SIG-M5 (cell line): ENCODE results near the gene CA10.

Source experiments
- DNase-seq: peaks from one replicate; lab custom pipeline; 2025; lab: John Stamatoyannopoulos, UW

Gene CA10

DNA sequence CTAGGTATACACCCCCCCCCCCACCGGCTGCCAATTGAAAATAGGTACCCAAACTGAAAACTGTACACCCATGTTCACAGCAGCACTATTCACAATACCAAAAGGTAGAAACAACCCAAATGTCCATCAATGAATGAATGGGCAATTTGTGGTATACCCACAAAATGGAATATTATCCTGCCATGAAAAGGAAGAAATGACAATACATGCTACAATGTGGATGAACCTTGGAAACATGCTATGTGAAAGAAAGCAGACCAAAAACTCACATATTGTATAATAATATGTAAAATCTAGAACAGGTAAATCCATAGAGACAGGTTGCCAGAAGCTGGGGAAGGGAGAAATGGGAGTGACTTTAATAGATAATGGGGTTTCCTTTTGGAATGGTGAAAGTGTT lies 480.6 kb downstream of the CA10 start:
- no peak for DNase-seq

DNA sequence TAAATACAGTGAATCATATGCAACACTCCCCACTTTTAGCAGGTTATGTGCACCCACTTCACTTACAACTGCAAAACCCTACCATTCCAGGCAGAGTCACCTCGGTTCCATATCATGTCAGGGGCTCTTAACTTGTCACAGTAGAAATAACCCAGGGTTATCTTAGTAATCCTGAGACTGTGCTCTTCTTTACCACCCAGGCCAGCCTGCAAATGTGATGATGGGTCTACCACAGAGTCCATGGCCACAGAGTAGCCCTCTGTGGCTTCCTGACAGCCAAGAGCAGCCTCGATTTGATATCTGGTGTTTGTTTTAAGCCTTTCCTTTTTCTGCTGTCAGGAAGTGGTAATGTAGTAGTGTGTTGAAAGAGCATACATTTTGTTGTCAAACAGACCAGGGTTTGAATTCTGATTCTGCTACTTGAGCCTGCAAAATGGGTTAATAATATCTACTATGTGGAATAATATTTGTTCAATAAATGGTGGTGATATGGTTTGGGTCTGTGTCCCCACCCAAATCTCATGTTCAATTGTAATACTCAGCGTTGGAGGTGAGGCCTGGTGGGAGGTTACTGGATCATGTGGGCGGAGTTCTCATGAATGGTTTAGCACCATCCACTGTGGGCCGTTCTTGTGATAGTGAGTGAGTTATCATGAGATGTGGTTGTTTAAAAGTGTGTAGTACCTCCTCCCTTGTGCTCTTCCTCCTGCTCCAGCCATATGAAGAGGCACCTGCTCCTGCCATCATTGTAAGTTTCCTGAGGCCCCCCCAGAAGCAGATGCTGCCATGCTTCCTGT lies 481.6 kb downstream of the CA10 start:
- no peak for DNase-seq

DNA sequence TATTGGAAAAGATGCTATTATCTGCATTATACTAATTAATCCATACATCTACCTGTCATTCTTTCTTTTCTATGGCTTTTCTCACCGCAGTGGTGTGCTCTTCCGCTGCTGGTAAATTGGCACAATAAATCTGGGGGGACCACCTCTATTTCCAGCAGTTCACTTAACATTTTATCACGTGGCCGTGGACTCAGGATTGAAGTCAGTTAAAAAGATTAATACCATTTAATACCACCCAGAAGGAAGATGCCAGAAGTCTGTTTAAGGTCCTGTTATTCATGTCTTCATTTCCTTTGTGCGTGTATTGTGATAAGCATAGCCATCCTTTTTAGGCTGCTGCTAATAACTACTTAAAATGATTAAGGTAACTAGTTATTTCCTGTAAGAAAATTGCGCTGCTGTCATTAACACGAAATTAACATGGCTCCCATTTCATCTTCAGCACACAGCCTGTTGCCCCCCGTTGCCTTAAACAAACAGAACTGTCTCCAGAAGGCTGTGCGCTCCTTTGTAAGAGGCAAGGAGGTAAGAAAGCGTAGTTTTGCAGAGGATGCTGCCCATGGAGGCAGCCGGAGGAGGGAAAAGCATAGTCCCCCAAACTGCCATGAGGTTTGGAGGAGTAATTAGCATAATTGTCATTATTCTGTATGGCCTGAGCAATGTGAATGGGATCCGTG lies 483.8 kb downstream of the CA10 start:
- no peak for DNase-seq

DNA sequence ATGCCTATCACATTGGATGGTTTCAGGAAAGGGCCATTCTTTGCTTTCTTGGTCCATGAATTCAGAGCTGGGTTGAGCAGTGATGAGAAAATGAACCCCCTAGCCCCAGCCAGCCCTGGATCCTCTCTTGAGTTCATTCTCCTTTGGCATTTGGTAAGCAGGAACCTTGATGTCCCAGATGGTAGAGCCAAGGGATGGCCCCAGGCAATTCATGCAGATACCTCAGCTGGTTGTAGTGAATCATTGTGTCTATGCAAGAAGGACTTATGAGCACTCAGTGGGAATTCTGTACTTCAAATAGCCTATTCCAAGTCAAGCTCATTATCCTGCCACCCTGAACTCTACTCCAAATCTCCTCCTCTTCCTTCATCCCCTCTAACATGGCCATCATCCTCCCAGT lies 485.4 kb downstream of the CA10 start:
- DNase-seq: no peak

DNA sequence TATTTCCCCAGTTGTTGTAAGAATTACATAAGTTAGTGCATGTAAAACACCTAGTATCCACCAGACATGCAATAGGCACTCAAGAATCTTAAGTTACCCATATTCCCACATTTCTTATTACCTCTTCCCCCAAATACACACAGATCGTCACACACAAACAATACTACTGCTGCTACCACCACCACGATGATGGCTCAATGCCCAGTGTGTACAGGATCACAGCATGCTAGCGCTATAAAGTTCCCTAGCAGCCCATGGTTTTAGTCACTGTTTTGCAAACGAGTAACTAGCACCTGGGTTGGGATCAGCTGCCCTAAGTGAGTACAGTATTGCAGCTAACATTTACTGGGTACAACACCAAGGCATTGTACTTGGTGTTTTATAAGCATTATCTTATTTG lies 486.4 kb downstream of the CA10 start:
- no peak for DNase-seq

DNA sequence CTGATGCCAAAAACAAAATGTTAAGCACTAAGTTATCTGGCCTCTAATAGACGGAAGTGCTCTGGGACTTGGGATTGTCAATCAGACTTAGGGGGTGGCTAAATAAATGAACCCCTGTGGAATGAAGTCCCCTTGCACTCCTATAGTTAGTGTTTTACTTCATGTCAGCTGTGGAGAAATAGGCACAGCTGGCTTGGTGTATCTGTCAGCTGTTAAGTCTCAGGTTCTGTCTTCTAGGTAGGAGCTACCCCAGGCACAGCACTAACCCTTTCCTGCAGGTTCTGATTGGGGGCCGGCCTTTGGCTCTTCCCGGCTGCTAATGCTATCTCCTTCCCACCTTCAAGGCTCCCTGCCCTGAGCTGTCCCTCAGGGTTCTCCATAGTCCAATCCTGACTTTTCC lies 487.6 kb downstream of the CA10 start:
- no peak for DNase-seq

DNA sequence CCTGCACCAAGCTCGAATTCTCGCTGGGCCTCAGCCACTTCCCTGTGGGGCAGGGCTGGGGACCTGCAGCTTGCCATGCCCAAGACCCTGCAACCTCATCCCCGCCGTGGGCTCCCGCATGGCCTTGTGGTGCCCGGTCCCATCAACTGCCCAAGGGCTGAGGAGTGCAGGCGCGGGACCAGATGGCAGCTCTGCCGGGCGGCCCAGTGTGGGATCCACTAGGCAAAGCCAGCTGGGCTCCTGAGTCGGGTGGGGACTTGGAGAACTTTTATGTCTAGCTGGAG lies 489.6 kb downstream of the CA10 start:
- DNase-seq: no peak

DNA sequence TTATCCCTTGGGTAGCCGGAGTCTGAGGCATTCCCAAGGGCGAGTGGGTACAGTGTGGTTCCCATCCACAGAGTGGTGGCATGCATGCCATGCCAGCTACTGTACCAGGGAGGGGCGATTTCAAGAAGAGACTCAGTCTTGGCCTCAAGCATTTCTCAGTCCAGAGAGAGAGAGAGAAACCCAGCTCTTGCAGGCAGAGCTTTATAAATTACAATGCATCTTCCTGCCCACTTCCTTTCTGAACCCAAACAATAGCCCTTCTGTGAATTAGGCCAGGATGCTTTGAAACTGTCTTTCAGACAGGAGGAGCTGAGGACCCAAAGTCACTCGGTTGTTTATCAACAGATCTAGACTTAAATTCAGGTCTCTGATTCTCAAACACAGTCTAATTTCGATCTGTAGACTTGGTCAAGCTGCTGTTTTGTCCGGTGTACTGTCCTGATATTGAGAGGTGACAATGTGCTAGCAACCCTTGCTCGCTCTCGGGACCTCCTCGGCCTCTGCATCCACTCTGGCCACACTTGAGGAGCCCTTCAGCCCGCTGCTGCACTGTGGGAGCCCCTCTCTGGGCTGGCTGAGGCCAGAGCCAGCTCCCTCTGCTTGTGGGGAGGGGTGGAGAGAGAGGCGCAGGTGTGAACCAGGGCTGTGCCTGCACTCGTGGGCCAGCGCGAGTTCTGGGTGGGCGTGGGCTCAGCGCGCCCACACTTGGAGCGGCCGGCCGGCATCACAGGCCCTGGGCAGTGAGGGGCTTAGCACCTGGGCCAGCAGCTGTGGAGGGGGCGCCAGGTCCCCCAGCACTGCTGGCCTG lies 490.2 kb downstream of the CA10 start:
- DNase-seq: no peak

DNA sequence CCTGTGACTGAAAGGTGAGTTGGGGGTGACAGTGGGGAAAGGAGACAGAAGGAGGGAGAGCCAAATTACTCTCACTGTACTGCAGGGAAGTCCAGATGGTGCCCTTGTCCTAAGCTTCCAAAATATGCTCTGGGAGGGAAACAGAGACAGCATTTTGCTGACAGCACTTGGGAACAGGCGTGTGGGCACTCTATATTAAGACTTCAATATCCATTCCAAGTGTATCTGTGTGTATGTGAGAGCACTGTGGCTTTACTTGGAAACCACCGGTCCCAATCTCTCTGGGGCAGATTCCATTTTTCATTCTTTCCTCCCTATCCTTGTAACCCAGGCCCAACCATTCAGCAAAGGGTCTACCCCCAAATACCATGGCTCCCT lies 490.8 kb downstream of the CA10 start:
- no peak for DNase-seq

DNA sequence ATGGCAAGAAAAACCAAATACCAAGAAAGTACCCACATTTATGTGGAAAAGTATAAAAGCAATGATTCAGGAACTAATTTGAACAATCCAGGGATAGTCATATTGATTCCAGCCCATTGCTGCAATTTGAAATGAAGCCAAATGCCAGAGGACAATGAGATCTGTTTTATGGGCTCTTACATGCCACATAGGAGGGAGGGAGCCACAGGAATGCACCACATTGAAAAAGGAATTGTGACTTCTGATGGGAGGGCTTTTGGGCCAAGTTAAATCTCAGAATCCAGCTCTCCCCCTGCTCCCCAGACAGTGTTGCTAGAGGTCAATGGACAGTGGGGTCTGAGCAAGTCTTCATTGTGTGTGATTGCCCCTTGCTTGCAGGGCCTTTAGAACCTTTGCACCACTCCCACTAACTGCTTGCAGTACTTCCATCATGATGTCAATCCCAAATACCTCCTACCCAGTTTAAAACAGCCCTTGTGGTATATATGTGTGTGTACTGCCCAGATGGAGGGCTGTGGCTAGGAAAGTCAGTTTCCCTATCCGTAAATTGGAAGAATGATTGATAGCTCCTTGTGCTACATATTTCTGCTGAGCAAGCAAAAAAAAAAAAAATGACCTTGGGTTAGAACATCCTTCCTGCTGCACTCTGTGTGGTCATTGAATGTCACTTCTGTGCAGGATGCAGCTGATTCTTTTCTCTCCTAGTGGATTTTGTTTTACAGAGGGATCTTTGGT lies 491.4 kb downstream of the CA10 start:
- DNase-seq: no peak

DNA sequence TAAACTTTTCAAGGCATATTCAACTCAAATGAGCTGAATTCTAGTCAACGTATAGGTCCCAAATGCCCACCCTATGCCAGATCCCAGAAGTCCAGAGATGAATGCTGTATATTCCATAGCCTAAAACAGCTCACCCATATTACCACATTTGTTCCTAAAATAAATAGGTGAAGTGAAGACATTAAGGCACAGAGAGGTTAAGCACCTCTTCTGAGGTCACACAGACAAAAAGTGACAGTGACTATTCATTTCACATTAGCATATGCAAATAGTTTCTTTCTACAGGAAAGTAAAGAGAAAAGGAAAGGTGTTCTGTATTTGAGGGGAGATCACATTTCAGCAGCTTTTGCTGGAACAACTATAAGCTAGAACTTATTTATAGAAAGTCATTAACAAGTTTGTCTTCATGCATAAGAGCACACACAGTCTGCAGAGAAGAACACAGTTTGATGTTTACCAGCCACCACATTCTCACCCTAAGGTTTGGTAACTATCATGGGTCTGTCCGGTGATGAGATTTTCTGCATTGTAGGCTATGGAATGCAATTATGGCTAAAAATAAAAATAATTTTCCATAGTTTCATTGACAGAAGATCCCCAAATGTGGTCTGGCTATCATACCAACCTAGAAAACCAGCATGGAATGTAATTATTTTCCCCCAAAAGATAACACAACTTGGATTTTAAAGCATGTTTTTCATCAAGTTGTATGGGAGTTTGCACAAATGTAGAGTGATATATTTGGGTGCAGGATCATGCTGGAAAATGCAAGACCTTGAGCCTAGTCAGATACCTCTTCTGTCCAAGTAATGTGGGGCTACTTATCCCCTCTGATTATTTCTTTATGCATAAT lies 496.1 kb downstream of the CA10 start:
- no peak for DNase-seq

DNA sequence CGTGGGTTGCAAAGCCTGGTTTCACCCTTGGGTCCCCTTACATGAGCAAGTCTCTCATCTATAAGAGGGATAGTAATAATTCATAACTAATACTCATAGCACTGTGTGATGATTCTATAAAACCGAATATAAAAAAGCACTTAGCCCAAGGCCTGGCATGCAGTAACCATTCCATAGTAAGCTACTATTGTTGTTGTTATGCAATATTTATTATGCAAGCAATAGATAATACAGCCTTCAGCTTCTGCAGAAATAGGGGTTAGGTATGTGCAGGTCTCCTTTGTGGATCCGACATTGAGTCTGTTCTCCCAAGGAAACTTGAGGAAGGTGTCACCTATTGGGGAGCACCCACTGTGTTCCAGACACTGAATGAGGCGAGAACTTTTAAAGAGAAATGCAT lies 497.1 kb downstream of the CA10 start:
- no peak for DNase-seq

DNA sequence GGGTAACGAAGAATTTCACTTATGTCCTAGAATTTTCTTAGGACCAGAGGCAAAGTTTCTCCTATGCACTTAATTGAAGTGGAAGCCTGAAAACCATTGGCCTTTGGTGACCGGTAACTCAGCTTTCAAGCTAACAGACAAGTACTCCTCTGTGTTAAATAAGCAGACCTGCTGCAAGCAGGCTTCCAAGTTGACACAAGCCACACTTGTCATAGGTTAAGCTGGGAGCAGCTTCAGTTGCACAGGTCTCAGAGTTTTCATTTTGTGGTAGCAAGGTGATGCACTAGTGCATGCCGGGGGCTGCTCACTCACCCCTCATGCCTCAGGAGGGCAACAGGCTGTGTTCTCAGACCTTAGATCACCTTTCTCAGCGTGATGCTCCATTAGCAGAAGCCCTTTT lies 498.2 kb downstream of the CA10 start:
- DNase-seq: no peak

DNA sequence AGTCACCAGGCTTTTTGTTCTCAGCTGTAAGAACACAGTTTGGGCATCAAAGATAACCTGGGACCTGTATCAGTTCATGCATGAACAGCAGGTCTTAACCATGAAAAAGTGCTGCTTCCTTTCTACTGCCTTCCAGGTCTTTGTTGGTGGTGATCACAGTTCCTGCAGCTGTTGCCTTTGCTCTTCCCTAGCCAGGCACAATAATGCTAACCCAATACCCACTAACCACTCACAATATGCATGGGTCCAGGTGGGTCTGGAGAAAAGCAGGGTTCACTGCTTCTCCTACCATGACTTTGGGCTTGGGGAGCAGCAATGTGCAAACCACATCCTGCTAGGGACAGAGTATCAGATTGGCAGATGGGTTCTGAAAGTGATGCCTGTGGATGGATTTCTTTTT lies 501.3 kb downstream of the CA10 start:
- DNase-seq: no peak

DNA sequence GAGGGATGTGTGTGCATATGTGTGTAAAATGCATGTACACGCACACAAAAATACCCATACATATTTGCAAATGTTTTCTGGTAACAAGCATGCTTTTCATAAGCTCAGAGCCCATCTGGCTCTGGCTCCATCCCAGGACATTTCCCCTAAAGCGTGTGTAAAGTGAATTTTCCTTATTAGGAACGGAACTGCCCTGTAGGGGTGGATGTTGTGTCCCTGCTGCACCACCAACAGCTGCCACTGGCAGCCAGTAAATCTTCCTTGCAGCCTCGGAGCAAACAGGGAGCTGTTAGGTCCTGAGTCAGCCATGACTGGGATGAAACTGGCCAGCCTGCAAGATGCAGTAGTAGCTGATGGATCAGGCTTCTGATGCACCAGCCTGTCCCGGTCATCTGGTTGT lies 504.6 kb downstream of the CA10 start:
- DNase-seq: no peak

DNA sequence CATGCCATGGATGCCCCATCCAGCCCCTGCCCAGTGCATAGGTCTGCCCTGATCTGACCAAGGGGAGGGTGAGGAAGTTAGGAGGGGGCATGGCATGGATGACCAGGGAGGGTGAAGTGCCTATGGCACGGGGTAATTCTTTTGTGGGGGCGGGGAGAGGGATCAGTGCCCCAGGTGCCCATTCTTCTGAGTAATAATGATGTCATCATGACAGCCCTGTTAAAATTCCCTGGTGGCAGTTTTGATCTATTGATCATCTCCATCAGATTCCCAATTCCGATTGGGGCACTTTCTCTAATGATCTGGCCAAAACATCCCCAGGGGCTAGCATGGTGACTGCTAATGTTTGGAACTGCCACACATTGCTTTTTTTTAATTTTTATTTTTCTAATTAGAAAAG lies 506.0 kb downstream of the CA10 start:
- DNase-seq: no peak

DNA sequence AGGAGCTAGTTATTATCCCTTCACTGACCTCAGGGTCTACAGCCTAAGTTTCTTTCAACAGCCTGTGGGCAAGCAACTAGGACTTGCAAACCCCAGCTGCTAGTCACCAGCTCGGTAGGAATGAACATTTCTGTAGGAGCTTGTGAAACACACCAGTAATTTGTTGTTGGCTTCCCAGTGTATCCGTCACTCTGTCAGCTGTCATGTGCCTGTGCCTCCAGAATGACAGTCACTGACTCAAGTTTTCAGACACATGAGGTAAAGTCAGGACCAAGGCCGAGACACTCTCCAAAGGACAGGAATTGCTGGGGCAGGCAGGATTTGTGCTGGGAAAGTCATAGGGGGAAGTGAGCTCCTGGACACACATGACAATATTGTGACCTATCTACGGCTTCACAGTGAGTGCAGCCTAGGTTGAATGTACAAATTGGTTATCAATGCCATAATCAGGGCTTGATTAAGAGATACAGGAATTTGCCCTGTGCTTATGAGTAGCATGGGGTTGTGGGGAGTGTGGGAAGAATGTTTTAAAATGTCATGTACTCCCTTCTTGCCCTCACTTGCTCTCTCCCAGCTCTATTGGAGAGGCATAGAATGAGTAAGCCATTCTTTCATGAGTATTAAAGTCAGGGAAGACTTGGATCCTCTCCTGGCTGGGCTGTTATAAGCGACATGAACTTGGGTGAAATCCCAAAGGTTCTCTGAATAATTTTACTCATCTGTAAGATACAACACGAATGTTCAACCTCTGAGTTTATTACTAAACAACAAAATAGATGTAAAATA lies 506.8 kb downstream of the CA10 start:
- no peak for DNase-seq

DNA sequence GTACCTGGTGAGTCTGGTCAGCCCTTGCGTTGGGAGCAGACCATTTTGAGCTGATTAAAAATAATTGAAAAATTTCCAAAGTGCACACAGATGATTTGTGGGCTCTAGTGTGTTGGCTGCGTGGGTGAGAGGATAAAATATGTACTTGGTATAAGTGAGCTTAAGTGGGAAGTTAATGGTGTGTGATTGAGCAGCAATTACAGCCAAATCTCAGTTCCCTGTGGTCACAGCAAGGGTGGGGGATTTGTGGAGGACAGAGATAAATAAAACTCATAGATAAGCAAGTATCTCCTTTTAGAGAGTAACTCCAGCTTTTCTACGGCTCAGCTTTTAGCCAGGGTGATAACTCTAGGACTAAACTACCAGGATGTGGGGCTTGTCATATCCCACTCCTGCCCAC lies 507.7 kb downstream of the CA10 start:
- DNase-seq: no peak

DNA sequence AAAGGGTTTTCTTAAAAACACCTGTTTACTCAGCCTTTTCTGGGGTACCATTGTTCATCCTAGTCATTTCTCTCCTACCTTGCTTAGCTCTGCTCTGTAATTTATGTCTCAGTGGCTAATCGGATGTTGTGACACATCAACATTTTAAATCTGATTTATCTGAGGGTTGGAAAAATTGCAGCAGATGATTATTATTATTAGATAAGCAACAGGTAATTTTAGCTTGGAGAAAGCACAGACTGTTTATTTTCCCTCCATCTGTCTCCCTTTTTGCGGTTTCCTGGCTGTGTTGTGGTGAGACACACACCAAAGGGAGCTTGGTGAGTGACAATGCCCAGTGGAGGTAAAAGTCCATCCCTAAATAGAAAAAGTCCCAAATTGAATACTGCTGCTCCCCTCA lies 508.3 kb downstream of the CA10 start:
- no peak for DNase-seq

DNA sequence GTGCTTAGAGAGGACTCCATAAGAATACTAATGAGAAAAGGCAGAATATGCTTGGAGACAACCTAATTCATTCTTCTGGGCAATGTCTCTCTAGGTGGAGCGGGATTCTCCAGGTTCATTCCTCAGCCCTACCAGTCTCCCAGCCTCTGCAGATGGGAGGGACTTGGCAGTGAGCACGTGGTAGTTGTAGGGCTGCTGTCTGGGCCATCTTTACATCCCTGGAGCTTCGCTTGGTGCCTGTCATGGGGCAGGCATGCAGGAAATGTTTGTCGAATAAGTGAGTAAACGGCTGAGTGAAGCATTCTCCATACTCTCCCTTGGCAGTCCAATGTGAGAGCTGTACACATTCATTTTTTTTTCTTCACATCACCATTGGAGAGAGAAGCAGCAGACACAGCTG lies 510.7 kb downstream of the CA10 start:
- DNase-seq: no peak

DNA sequence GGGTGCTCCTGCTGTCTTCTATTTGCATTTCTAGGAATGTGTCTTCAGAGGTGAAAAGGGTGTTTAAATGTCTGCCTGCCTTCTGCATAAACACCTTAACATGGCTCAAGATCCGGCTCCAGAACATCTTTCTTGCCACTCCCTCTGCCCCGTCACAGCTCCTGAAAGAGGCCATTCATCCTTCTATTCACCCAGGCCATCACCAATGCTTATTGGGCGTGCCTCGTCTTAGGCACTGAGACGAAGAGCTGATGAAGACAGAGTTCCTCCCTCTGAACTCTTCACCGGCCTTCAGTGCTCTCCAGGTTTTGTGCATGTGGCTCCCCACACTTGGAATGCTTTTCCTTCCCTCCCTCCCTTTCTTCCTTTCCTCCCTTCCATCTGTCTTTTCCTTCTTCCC lies 511.4 kb downstream of the CA10 start:
- DNase-seq: no peak
